ENCODE measurements around the gene CAPN8.
A peak's percentile ranks its signal among the peaks of the same experiment; 100 is the strongest.

CAPN8 gene

GRCh38 chr1:223500560-223501425 is 164.7 kb downstream of the CAPN8 start:
- ChIA-PET CTCF (interaction anchor here (0.6 to 1.0 kb wide), 4 partner anchors 151 to 622 kb away, joined by 4 to 5 read pairs (median 4); no protein-coding TSS in a partner anchor), POLR2A (ENCODE audit: low non-redundant PET) (interaction anchor here (0.7 kb wide), 1 partner anchor 482 kb away, joined by 4 read pairs; no protein-coding TSS in a partner anchor)
- no peak for TF ChIP-seq CTCF (conservative IDR thresholded peaks at IDR 0.05; ENCODE audit: low read depth)
- peak overlapping the region; percentile 90 for H3K27ac ChIP-seq
- DNase-seq (ENCODE audit: low spot score): peak; percentile 93

GRCh38 chr1:223496883-223497282 is 168.6 kb downstream of the CAPN8 start:
- POLR2A ChIA-PET (ENCODE audit: low non-redundant PET): no interaction called here
- no peak overlapping the region for H3K27ac ChIP-seq
- no peak for DNase-seq (ENCODE audit: low spot score)
- TF ChIP-seq CTCF (conservative IDR thresholded peaks at IDR 0.05; ENCODE audit: low read depth): no peak
- CTCF ChIA-PET: interaction anchor here (0.7 kb wide), 1 partner anchor 373 kb away, joined by 3 read pairs; no protein-coding TSS in a partner anchor

- CTCF ChIA-PET: interaction anchor here (0.6 kb wide), 1 partner anchor 715 kb away, joined by 3 read pairs; no protein-coding TSS in a partner anchor
- H3K27ac ChIP-seq: no peak overlapping the region
- POLR2A ChIA-PET (ENCODE audit: low non-redundant PET): no interaction called here
- no peak for TF ChIP-seq CTCF (conservative IDR thresholded peaks at IDR 0.05; ENCODE audit: low read depth)
- no peak for DNase-seq (ENCODE audit: low spot score)
Observed at GRCh38 chr1:223494926-223495645, 170.4 kb downstream of the CAPN8 start.

- H3K27ac ChIP-seq: no peak overlapping the region
- TF ChIP-seq CTCF (conservative IDR thresholded peaks at IDR 0.05; ENCODE audit: low read depth): no peak
- DNase-seq (ENCODE audit: low spot score): peak; percentile 40
- ChIA-PET POLR2A (ENCODE audit: low non-redundant PET) (no interaction called here), CTCF (interaction anchor here (0.6 kb wide), 1 partner anchor 112 kb away, joined by 3 read pairs; no protein-coding TSS in a partner anchor)
Observed at GRCh38 chr1:223492044-223492443, 173.5 kb downstream of the CAPN8 start.

All from RWPE1 (cell line).